HCT116 (cell line): Measurements from ENCODE around the gene NLRP6.

Source experiments
- EZH2phosphoT487 ChIP-seq: fragments of 200-600 bp; IDR thresholded peaks from 2 replicates; pipeline ENCODE4 v1.6.1; 2018; ENCODE audit warnings: antibody characterized with exemption, borderline replicate concordance
- FOSL1 ChIP-seq: IDR thresholded peaks from 2 replicates; pipeline ENCODE4 v1.6.1; 2012; ENCODE audit warnings: low read depth
- POLR2A ChIP-seq: IDR thresholded peaks from 2 replicates; pipeline ENCODE4 v1.7.0; 2011; ENCODE audit warnings: borderline replicate concordance; ENCODE audit not compliant: insufficient read depth, insufficient read length; ENCODE audit errors: extremely low read depth
- POLR2AphosphoS5 ChIP-seq: IDR thresholded peaks from 2 replicates; pipeline ENCODE4 v1.6.1; 2011; ENCODE audit warnings: mild to moderate bottlenecking, low read depth, low read length, moderate library complexity
- RAD21 ChIP-seq: IDR thresholded peaks from 2 replicates; pipeline ENCODE4 v1.6.1; 2012; ENCODE audit warnings: low read depth, mild to moderate bottlenecking
- SIN3A ChIP-seq: IDR thresholded peaks from 2 replicates; pipeline ENCODE4 v1.6.1; 2012; ENCODE audit warnings: low read depth
- SRF ChIP-seq: IDR thresholded peaks from 2 replicates; pipeline ENCODE4 v1.6.1; 2012; ENCODE audit warnings: low read depth
- TF ChIP-seq, protein P1 (sequence below), 3 experiments: fragments of 200-600 bp in 1 of 3; sonication (generic) in 1 of 3; IDR thresholded peaks in 2 of 3; conservative IDR thresholded peaks in 1 of 3; 2 replicates each; pipeline ENCODE4 v1.5.1; 2012 to 2017; ENCODE audit warnings: low read depth in 2 of 3, low read length in 2 of 3, antibody characterized with exemption in 1 of 3, borderline replicate concordance in 1 of 3, control low read depth in 1 of 3, mild to moderate bottlenecking in 1 of 3, mixed read lengths in 1 of 3, mixed run types in 1 of 3, moderate library complexity in 1 of 3; ENCODE audit not compliant: insufficient read depth in 1 of 3

DNA sequence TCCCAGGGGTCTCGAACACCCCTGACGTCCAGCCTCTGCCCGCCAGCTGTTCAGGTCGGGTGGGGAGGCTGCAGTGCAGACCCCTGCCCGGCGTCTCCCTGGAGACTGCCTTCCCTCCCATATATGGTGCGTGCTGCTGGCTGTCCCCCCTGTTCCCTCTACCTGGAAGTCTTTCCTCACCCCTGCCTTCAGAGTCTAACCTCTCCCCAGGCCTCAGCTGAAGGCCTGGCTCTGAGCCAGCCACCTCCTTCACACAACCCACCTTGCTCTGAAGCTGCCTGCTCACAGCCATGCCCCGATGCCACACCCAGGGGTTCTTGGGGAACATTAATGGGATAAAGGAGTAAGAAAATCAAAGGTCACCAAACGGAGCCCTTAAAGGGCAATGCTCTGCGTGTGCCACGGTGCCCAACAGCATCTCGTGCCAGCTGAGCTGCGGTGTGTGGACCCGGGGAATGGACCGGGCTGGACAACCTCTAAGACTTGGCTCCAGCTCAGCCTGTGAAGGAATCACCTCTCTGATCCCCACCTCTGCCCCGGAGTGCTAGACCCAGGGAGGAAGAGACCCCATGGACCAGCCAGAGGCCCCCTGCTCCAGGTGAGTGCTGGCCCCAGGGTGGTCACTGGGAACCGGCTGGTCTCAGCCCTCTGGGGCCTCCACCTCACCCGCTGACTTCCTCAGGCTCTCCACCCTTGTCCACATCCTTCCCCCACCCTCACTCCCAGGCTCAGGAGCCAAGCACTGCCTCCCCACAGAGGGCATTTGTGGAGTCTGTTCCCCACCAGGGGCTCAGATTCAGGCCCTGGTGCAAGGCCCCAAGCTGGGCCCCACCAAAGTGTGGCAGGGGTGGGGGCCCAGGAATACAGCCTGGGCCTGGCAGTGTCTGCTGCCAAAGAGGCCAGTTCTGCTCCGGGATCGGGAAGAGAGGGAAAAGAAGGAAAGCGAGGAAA lies at the start of gene NLRP6:
- TF ChIP-seq, protein P1, sequence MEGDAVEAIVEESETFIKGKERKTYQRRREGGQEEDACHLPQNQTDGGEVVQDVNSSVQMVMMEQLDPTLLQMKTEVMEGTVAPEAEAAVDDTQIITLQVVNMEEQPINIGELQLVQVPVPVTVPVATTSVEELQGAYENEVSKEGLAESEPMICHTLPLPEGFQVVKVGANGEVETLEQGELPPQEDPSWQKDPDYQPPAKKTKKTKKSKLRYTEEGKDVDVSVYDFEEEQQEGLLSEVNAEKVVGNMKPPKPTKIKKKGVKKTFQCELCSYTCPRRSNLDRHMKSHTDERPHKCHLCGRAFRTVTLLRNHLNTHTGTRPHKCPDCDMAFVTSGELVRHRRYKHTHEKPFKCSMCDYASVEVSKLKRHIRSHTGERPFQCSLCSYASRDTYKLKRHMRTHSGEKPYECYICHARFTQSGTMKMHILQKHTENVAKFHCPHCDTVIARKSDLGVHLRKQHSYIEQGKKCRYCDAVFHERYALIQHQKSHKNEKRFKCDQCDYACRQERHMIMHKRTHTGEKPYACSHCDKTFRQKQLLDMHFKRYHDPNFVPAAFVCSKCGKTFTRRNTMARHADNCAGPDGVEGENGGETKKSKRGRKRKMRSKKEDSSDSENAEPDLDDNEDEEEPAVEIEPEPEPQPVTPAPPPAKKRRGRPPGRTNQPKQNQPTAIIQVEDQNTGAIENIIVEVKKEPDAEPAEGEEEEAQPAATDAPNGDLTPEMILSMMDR (IDR thresholded peaks at IDR 0.05 in 2 of 3, conservative IDR thresholded peaks at IDR 0.05 in 1 of 3; ENCODE audit: borderline replicate concordance in 1 of 3, insufficient read depth in 1 of 3, low read depth in 2 of 3, low read length in 2 of 3) = no peak
- TF ChIP-seq POLR2A (no peak), EZH2phosphoT487 (no peak), SIN3A (no peak), POLR2AphosphoS5 (no peak), FOSL1 (no peak), SRF (no peak), RAD21 (no peak)
